PFSK-1 (cell line): ENCODE data around the gene SEMA3F.

Experiments
- FOXP2 ChIP-seq: optimal IDR thresholded peaks from 2 replicates; pipeline ENCODE3; 2011; ENCODE audit warnings: borderline replicate concordance, control low read depth, inconsistent platforms; ENCODE audit not compliant: insufficient read depth; ENCODE audit errors: extremely low read length, extremely low read depth
- POLR2AphosphoS5 ChIP-seq: IDR thresholded peaks from 2 replicates; pipeline ENCODE4 v1.6.1; 2012; ENCODE audit warnings: low read depth, mild to moderate bottlenecking, control low read depth, low read length, moderate library complexity
- SIN3A ChIP-seq: IDR thresholded peaks from 2 replicates; pipeline ENCODE4 v1.6.1; 2012; ENCODE audit warnings: mild to moderate bottlenecking, low read length, moderate library complexity, borderline replicate concordance; ENCODE audit not compliant: insufficient read depth
- TAF1 ChIP-seq: IDR thresholded peaks from 2 replicates; pipeline ENCODE4 v1.6.1; 2012; ENCODE audit warnings: low read length, control low read depth, borderline replicate concordance; ENCODE audit not compliant: insufficient read depth
- TF ChIP-seq, protein P1 (sequence below), 2 experiments: IDR thresholded peaks; 2 replicates each; pipeline versions ENCODE4 v1.6.1 to v1.8.0; 2011 to 2012; ENCODE audit warnings: low read depth in 2 of 2, low read length in 2 of 2, control low read depth in 1 of 2, inconsistent platforms in 1 of 2, mild to moderate bottlenecking in 1 of 2, moderate library complexity in 1 of 2; ENCODE audit not compliant: insufficient read depth in 1 of 2

SEMA3F gene

DNA sequence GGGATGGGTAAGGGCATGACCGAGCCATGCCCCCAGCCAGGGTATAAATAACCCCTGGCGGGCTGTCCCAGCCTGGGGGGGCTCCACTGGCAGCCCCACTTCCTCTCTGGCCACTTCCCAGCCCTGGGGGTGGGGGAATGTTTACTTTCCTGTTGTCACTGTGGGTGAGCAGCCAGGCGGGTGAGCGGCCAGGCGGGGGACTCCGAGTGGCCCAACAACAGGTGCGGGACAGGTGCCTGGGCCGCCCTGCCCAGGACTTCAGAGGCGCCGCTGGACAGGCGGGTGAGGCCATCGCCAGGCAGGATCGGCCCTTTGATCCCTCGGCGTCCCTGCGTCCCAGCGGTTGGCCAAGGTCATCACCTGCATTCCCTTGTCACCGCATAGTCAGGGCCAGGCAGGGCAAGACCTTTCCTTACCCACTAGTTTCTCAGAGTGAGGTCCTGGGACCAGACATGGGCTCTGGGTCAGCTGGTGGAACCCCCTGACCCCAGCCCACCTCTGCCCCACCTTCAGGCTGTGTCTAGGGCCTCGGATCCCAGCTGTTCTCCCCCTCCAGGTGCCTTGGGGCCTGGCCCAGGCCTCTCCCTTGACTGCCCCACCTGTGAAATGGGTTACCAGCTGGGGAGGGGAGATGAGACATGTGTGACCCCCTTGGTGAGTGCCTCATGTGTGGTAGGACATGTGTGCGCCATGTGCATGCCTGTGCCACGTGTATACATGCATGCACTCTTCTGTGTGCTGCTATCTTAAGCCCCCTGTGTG lies 16.6 kb downstream of the SEMA3F start:
- TF ChIP-seq SIN3A (no peak), FOXP2 (no peak), POLR2AphosphoS5 (no peak), TAF1 (no peak)
- TF ChIP-seq, protein P1, sequence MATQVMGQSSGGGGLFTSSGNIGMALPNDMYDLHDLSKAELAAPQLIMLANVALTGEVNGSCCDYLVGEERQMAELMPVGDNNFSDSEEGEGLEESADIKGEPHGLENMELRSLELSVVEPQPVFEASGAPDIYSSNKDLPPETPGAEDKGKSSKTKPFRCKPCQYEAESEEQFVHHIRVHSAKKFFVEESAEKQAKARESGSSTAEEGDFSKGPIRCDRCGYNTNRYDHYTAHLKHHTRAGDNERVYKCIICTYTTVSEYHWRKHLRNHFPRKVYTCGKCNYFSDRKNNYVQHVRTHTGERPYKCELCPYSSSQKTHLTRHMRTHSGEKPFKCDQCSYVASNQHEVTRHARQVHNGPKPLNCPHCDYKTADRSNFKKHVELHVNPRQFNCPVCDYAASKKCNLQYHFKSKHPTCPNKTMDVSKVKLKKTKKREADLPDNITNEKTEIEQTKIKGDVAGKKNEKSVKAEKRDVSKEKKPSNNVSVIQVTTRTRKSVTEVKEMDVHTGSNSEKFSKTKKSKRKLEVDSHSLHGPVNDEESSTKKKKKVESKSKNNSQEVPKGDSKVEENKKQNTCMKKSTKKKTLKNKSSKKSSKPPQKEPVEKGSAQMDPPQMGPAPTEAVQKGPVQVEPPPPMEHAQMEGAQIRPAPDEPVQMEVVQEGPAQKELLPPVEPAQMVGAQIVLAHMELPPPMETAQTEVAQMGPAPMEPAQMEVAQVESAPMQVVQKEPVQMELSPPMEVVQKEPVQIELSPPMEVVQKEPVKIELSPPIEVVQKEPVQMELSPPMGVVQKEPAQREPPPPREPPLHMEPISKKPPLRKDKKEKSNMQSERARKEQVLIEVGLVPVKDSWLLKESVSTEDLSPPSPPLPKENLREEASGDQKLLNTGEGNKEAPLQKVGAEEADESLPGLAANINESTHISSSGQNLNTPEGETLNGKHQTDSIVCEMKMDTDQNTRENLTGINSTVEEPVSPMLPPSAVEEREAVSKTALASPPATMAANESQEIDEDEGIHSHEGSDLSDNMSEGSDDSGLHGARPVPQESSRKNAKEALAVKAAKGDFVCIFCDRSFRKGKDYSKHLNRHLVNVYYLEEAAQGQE (IDR thresholded peaks at IDR 0.05; ENCODE audit: insufficient read depth in 1 of 2, low read depth in 2 of 2, low read length in 2 of 2), result no peak

DNA sequence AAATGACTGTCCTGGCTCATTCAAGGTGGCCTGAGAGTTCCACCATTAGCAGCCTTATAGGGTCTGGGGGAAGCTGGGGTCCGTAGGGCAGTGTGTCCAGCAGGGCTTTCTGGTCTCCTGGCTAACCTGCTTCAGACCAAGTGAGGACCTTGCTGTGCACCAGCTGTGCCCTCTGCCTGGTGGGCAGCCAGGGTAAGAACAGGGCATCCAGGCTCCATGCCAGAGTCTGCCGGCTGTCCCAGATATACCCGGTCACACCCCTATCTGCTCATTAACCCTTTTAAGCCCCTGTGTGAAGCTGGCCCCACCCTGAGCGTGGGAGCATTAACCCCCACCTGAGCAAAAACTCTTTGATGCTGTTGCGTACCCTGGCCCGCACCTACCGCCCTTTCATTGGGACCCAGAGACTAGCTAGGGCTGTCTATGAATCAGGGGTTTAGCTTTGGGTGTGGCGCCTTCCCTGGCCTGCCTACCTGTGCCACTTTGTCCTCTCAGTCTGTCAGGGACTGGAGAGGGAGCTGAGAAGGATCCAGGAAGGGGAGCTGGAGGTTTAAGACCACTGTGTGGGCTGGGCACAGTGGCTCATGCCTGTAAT lies 17.6 kb downstream of the SEMA3F start:
- no peak for TF ChIP-seq POLR2AphosphoS5
- TF ChIP-seq SIN3A, result no peak
- TF ChIP-seq, protein P1 (IDR thresholded peaks at IDR 0.05; ENCODE audit: insufficient read depth in 1 of 2, low read depth in 2 of 2, low read length in 2 of 2), result no peak
- TF ChIP-seq TAF1, result no peak
- no peak for TF ChIP-seq FOXP2

DNA sequence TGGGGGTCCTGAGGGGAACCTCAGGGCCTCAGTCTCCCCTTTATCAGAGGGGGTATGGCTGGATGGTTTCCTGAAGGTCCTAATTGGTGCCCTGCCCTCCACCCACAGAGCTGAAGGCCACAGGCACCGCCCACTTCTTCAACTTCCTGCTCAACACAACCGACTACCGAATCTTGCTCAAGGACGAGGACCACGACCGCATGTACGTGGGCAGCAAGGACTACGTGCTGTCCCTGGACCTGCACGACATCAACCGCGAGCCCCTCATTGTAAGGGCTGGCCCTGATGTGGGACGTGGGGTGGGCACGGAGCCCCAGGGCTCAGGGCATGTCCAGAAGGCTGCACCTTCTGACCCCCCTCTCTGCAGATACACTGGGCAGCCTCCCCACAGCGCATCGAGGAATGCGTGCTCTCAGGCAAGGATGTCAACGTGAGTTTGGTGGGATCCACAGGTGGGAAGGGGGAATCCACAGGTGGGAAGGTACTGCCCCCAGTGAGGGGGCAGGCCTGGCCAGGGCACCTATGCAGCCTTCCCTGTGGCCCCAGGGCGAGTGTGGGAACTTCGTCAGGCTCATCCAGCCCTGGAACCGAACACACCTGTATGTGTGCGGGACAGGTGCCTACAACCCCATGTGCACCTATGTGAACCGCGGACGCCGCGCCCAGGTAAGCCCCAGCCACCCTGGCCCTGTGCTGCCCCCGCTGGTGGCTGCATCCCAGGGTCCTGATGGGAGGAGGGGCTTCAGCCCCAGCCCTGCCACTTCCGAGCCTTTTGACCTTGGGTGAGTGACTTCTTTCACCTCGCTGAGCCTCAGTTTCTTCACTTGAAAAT lies 18.8 kb downstream of the SEMA3F start:
- TF ChIP-seq POLR2AphosphoS5 (no peak), FOXP2 (no peak), TAF1 (no peak), SIN3A (no peak)
- TF ChIP-seq, protein P1 (IDR thresholded peaks at IDR 0.05; ENCODE audit: insufficient read depth in 1 of 2, low read depth in 2 of 2, low read length in 2 of 2), result no peak

DNA sequence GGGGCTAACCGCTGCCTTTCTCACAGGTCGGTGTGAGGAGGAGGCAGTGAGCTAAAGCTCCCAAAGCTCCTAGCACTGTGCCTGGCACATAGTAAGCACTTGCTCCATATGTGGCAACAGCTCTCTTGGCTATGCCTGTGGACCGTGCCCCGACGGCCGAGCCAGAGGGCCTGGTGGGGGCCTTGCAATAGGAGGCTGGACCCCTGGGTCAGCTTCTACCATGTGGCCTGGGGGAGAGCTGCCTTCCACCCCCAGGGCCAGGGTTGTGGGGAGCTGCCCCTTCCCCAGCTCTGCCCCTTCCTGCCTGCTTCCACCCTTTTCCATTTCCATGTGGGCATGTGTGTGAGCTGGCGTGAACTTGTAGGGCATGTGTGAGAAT lies 19.4 kb downstream of the SEMA3F start:
- TF ChIP-seq TAF1 (no peak), SIN3A (no peak), FOXP2 (no peak), POLR2AphosphoS5 (no peak)
- TF ChIP-seq, protein P1 (IDR thresholded peaks at IDR 0.05; ENCODE audit: insufficient read depth in 1 of 2, low read depth in 2 of 2, low read length in 2 of 2), result no peak
